CD4-positive, alpha-beta T cell treated with Interleukin-12 subunit alpha and Interleukin-12 subunit beta, for 1 hour (primary cell): ENCODE measurements around the gene RWDD3.

ENCODE experiments used
- DNase-seq: peaks from one replicate; pipeline ENCODE4 v3.0.0-alpha.2; 2020

RWDD3 gene

GRCh38 chr1:95230768-95231191 lies 3.2 kb upstream of the RWDD3 start:
- no peak for DNase-seq

- no peak for DNase-seq
Observed at GRCh38 chr1:95232646-95233318, 1.2 kb upstream of the RWDD3 start.

GRCh38 chr1:95233319-95233736 lies 682 bp upstream of the RWDD3 start:
- DNase-seq = no peak

- DNase-seq = no peak
Observed at GRCh38 chr1:95236784-95237575, 3.0 kb downstream of the RWDD3 start.

- no peak for DNase-seq
Observed at GRCh38 chr1:95237981-95238703, 4.1 kb downstream of the RWDD3 start.

GRCh38 chr1:95245029-95245428 lies 11.0 kb downstream of the RWDD3 start:
- no peak for DNase-seq

- no peak for DNase-seq
Observed at GRCh38 chr1:95246511-95246910, 12.5 kb downstream of the RWDD3 start.

GRCh38 chr1:95247607-95248006 lies 13.6 kb downstream of the RWDD3 start:
- DNase-seq = no peak

- no peak for DNase-seq
Observed at GRCh38 chr1:95249916-95250315, 15.9 kb downstream of the RWDD3 start.

- DNase-seq = no peak
Observed at GRCh38 chr1:95252422-95252821, 18.4 kb downstream of the RWDD3 start.

GRCh38 chr1:95254959-95255358 lies 20.9 kb downstream of the RWDD3 start:
- DNase-seq = no peak

- no peak for DNase-seq
Observed at GRCh38 chr1:95255826-95256225, 21.8 kb downstream of the RWDD3 start.

- DNase-seq = no peak
Observed at GRCh38 chr1:95257758-95258157, 23.7 kb downstream of the RWDD3 start.

- DNase-seq = no peak
Observed at GRCh38 chr1:95259245-95259644, 25.2 kb downstream of the RWDD3 start.

GRCh38 chr1:95262913-95263312 lies 28.9 kb downstream of the RWDD3 start:
- DNase-seq = no peak

GRCh38 chr1:95263450-95263849 lies 29.4 kb downstream of the RWDD3 start:
- no peak for DNase-seq

- no peak for DNase-seq
Observed at GRCh38 chr1:95265106-95265505, 31.1 kb downstream of the RWDD3 start.

- DNase-seq = no peak
Observed at GRCh38 chr1:95276429-95276828, 42.4 kb downstream of the RWDD3 start.

GRCh38 chr1:95278173-95279006 lies 44.4 kb downstream of the RWDD3 start:
- DNase-seq = no peak

- DNase-seq = no peak
Observed at GRCh38 chr1:95281781-95282517, 47.9 kb downstream of the RWDD3 start.

GRCh38 chr1:95282518-95282895 lies 48.5 kb downstream of the RWDD3 start:
- DNase-seq = no peak

GRCh38 chr1:95284420-95284819 lies 50.4 kb downstream of the RWDD3 start:
- no peak for DNase-seq
